GM19023 (cell line): ENCODE results near the gene BNIP2.
"Not testable (repeated sequence)": the region's sequence is repeated elsewhere in the genome, so short reads cannot be mapped to it uniquely, and the experiment has no call there.

ENCODE experiments used
- ATAC-seq: cut with Tn5 transposase; IDR thresholded peaks from one replicate; pipeline ENCODE4 v1.9.1; 2021; ENCODE audit warnings: mild to moderate bottlenecking, moderate library complexity; ENCODE audit not compliant: unreplicated experiment

The BNIP2 gene, protein sequence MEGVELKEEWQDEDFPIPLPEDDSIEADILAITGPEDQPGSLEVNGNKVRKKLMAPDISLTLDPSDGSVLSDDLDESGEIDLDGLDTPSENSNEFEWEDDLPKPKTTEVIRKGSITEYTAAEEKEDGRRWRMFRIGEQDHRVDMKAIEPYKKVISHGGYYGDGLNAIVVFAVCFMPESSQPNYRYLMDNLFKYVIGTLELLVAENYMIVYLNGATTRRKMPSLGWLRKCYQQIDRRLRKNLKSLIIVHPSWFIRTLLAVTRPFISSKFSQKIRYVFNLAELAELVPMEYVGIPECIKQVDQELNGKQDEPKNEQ

DNA sequence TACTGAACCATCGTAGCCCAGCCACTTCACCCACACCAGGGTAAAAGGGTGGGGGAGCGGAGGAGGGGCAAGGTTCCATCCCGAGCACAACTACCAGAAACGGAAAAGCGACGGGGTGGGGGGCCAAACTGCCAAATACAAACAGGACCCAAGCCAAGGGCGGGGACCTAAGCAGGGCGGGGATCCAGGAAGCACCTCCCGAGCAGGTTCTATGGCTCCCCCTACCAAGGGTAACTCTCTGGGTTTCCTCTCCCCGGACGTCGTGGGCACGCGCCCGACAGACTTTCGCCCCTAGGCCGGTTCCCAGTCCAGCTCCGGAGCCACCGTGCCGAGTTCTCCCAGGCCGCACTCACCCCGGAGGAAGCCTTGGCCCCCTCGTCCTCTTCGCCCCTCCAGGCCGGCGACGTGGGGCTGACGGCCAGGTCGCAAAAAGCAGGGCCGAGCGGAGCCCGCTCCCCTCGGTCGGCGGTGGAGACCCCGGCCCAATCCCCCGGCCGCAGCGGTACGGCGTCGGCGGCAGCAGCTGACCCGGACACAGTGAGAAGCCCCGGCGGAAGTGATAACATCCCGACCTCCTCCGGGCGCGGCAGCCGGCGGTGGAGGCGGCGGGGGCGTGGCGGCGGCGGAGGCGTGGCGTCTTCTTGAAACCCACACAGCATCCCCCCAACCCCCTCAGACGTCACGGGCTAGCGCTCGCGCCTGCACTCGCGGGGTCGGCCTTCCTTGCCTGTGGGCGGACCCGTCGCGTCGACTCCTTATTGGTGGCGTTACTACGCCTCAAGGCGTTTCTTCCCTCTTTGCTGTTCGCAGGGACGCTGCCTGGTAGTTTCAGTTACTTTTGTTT lies at the start of gene BNIP2:
Gene BNIP2 (minus strand): TSS at position 539 of the 844 bp plus-strand sequence. CDS start 6,863 bp downstream, outside the sequence.
- peak; percentile 88 for ATAC-seq

DNA sequence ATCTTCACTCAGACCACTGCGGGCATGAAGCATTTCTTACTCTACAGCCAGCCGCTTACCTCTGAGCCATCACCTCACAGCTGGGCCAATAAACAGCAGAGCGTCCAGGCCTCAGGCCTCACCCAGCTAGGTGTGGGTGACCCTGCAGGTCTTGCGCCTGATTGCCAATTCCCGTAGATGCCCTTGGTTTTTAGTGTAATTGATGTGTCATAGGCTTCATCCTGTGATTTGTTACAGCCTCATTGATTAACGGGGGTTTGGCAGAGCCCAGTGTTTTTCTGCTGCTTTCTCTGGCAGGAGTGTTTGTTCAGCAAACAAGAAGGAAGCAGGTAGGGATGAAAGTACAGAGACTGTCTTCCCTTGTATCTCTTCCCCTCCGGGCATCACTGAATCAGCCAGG lies 49.6 kb upstream of the BNIP2 start:
- no peak for ATAC-seq

DNA sequence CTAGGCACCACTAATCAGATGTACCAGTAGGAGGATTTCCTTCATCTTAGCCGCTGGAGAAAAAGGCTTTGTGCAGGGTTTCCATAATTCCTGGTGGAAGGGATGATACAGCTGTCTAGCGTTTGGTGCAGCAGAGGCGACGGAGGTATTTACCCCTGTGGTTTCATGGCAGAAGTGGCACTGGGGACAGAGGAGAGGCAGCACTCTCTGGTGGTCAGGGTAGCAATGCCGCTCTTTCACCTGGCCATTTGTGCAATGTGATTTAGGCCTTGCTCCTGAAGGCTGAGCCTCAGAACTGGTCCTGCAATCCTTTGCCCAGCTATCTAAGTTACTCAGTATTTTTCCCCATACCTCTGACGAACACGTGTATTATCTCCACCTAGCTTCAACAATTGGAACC lies 47.1 kb upstream of the BNIP2 start:
- no peak for ATAC-seq

DNA sequence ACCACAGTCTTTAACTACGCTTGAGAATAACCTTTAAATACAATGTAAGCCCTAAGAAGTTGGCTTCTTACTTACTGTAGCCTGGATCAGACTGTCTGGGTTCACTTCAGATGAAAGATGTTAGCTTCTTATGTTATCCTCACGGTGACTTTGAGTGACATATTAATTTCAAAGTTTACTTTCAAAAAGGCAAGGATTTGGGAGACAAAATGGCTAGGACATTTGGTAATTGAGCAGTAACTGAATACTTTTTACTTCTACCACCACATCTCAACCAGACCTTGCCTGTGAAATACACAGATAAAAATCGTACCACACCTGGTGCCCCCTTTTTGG lies 36.0 kb upstream of the BNIP2 start:
- ATAC-seq, result no peak

DNA sequence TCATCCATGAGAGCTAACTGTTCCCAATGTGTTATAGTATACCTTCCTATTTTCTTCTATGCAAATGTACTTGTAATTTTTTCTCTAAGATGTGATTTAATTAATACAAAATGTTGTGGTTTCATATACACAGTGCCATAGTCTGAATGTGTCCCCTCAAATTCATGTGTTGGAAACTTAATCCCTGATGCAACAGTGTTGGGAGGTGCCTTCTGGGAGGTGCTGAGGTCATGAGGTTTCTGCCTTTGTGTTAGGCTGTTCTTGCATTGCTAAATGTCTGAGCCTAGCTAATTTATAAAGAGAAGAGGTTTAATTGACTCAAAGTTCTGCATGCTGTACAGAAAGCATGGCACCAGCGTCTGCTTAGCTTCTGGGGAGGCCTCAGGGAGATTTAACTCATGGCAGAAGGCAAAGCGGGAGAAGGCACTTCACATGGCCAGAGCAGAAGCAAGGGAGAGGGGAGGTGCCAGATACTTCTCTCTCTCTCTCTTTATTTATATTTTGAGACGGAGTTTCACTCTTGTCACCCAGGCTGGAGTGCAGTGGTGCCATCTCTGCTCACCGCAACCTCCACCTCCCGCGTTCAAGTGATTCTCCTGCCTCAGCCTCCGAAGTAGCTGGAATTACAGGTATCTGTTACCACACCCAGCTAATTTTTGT lies 34.7 kb upstream of the BNIP2 start:
- no peak for ATAC-seq

DNA sequence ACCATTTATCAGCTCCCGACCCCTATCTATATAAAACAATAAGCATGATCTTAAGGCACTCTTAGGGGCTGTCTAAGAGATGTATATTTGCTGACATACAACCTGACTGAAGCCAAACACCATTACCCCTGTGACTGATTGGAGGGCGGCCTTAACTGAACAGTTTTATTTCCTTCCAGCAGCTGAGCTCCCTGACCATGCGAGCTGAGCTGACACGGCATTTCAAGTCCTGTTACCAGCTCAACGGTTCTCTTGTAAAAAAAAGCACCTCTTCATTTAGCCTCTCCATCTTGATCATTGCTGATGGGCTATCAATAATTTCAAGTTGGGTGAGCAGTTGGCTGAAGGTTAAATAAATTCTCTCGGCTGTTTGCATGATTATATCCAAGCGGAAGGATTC lies 33.4 kb upstream of the BNIP2 start:
- ATAC-seq, result no peak

DNA sequence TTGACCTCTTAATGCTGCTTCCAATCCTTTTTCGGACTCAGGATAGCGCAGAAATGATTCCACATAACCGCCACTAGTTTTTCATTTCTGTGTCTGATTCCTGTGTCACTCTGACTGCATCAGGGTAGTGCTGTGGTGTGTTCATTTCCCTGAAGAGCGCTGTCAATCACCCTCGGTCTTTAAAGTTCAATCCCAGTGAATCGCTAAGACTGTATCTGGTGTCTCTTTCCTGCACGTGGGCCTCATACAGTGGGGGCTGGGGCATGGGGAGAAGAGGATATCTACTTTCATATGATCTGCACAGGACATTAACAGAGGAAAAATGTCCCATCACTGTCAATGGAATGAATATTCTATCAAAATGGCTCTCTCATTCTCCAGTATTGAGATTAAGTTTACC lies 32.9 kb upstream of the BNIP2 start:
- ATAC-seq, result no peak

DNA sequence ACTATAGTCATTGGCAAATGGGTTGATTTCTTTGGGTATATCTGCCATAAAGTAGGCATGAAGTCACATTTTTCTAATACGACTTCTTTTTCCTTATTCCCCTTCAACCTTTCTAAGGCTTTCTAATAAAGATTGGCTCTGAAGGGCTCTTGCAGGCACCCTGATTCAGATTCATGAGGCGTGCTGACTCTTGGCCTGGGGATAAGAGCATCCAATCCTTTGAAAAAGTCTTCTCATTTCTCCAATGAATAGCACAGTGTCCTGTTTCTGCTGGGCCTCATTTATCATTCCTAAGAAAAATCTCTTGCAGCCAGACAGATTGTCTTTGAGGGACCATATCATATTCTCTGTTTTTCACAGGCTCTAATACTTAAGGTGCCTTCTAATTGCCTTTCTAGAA lies 32.3 kb upstream of the BNIP2 start:
- ATAC-seq, result no peak

DNA sequence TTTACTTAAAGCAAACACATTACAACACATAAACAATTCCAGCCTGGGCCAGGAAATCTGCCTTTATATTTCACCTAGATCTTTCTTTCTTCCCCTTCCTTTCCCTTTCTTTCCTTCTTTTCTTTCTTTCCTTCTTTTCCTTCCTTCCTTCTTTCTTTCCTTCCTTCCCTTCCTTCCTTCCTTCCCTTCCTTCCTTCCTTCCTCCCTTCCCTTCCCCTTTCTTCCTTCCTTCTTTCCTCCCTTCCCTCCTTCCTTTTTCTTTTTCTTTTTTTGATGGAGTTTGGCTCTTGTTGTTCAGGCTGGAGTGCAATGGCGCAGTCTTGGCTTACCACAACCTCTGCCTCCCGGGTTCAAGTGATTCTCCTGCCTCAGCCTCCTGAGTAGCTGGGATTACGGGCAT lies 24.1 kb upstream of the BNIP2 start:
- no peak for ATAC-seq

DNA sequence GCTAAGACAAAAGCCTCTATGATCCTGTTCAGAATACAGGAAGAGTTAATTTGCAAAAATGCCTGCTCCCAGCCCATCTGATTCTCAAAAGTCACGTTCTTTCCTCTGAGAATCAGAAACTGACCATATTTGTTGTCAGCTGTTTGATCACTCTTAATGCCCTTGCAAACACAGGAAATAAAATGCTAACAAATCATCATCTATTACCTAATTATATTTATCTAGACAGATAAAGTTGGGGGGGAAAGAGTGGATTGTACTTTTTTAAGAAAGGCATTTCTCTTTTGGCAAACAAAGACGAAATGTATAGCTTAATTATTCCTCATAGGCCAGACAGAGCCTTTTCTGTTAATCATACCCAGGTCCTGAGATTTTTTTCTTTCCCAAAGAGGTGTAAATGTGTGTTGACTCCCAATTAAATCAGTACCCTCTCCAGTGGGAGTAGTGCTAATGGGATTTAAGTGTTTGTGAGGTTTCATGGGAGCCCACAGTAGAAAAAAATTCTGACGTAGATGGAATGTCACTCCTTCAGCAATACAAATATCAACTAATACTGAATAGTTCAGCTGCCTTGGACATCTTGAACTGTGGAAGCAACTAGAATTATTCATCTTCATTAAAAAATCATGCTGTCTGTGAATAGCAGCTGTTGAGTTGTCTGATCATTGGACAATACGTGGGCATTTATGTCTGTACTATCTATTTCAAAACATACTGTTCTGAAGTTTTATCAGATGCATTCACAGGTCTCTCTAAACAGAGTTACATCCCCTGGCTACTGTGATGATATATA lies 22.5 kb upstream of the BNIP2 start:
- no peak for ATAC-seq

DNA sequence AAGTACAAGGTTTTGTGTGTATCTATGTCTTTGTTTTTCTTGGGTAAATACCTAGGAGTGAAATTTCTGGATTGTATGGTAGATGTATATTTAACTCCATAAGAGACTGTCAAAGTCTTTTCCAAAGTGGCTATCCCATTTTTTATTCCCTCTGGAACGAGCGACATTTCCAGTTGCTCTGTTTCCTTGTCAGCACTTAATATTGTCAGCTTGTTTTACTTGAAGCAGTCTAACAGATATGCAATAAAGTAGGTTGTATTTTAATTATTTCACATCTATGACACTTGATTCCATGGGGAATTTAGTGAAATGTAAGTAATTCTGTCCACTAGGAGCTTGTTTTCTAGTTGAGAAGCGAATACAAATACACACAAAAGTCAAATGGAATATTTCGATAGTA lies 18.5 kb upstream of the BNIP2 start:
- ATAC-seq, result no peak

DNA sequence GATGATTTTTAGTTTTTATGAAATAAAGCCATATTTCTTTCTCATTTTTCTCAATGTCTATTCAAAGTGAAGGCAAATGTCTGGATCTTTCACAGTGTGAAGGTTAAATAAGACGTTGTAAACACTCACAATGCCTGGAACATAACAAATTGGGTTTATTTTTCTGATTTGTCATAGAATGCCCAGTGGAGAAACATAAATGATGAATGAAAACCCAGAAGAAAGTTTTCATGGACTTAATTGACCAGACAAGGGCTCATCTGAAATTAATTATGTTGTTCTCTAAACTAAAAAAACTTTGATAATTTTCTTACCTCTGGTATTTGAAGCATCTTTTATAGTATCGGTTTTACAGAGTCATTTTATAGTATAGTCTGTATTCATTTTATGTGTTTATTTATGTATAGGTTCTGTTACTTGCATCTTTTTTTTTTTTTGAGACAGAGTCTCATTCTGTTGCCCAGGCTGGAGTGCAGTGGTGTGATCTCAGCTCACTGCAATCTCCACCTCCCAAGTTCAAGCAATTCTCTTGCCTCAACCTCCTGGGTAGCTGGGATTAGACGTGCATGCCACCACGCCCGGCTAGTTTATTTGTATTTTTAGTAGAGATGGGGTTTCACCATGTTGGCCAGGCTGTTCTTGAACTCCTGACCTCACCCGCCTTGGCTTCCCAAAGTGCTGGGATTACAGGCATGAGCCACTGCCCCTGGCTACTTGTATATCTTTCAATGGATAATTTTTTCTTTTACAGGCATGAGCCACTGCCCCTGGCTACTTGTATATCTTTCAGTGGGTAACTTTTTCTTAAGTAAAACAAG lies 15.1 kb upstream of the BNIP2 start:
- ATAC-seq, result no peak

DNA sequence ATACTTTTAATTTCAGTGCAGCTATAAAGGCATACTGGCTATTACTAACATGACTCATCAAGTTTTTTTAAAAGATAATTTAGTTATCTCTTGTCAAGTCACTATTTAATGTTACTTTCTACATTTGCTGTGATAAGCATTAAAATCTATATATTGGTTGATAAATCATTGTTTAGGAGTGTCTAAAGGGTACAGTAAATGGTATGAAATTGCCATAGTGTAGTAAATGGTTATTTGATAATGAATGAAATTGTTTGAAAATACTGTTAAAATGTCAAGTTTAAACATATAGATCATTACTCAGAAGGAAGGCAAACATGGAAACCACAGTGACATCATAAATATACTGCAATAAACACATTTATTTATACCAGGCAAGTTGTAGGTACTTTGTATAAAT lies 13.2 kb upstream of the BNIP2 start:
- ATAC-seq, result no peak

DNA sequence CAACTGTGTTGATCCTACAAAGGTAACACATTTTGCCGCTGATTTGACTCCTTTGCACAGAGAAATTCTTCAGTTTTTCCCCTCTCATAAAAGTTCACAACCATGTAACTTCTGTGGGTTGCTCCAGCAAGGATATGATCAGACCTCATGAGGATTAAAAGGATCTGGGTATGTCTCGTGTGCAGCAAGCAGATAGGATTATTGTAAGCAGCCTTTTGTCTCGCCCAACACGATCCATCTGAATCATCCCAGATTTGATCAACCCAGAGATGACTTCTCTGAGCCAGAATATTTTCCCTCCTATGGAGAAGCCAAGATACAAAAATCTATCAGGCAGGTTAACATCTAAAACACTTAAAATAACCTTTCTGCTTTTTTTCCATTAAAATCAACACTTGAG lies 12.8 kb upstream of the BNIP2 start:
- ATAC-seq, result no peak

DNA sequence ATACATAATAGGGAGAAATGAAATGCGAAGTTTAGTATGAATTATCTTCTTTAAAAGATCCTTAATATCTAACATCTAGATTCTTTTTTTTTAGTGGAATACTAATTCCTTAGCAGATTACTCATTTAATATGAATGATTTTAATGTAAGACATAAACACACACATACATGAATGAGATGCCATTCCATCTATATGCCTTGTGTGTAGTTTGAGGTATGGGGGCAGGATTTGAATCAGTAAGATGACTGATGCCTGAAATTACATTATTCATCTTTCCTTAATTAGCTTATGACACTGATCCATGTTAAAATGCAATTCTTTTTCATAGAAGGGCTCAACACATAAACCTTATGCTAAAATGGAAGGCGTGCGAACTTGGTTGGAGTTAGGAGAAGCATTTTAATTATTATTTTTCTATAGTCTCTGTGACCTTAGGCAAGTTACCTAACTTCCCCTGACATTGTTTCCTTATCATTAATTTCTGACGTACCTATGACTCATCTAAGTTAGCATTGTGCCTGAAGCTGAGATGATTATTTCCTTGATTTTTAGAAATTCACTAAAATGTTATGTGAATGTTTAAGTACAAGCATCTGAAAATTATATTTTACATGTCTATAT lies 10.8 kb upstream of the BNIP2 start:
- ATAC-seq, result no peak

DNA sequence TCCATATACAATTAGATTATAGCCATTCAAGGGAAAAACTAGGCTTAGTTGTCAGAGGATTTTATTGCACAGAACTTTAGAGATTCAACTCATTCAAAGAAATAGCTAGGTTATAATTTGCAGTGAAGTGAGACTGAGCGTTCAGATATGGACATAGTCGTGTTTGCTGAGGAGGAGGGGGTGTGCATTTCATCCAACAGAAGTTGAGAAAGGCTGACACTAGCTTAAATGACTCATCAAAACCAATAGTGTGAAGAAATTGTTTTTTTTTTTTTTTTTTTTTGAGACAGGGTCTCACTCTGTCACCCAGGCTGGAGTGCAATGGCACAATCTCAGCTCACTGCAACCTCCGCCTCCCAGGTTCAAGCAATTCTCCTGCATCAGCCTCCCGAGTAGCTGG lies 8.9 kb upstream of the BNIP2 start:
- ATAC-seq, result not testable (repeated sequence)

DNA sequence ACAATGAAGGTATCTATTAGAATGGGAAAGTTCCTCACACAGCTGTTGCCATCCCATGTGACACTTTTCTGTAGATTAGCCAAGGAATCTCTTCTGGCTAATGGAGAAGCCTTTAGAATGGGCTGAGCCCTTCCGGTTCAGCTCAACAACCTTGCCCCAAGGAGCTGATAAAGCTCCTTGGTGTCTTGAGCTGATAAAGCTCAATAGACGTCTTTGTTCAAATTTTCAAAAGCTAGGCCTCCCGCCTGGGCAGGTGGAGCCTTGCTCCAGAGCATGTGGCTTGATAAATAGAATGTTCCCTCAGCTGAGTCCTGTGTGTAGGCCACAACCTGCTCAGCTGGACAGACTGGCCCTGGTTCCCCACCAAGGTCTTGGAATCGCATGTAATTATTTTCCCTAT lies 7.2 kb upstream of the BNIP2 start:
- no peak for ATAC-seq

DNA sequence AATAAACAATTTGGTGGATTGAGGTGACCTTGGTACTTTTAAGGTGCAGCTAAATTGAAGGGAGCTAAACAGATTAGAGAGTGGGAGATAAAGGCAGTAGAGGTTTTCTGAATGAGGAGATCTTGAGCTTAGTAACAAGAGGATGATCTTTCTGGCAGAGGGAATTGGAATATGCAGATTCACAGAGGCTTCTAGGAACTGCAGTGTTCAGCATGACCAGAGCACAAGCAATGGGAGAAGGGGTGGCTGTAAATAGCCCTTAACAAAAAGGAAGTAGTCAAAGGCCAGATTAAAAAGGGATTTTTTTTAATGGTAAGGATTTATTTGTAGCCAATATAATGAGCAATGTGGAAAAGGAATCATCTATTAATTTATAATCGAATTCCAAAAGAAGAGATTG lies 5.7 kb upstream of the BNIP2 start:
- no peak for ATAC-seq

DNA sequence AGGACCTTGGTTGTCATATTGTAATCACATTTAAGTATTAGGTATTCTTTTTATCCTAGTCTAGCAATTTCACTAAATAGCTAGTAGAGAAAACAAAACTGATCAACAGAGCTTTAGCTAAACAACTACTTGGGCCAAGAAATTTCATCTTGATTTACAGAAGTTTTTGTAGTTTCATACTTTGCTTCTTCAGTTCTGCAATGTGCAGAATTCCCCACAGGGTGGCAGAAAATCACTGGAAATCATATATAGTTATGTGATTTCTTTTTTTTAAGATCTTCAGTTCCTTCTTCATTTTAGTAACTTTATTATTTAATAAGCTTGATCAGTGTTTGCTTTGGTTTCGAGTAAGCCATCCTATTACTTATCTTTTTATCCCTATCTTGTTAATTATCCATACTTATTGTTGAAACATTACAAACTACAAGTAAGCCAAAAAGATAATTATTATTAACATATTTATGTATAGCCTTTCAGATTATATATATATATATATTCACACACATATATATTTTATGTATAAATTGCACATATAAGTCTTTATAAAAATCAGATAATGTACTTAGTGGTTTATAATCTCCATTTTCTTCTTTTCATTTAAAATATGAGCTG lies 2.2 kb upstream of the BNIP2 start:
- no peak for ATAC-seq
